Regular cardiac myocyte (primary cell): ENCODE measurements around the gene TSPAN3. TPM values are rescaled to one million over a fixed set of nuclear protein-coding genes. Genes with fewer than 3 reads are reported as not detected.

Source experiments
- total RNA-seq: library from RNA; depleted of rRNA; stranded (reverse); fragments of >200 nt; gene quantifications from 2 replicates; pipeline ENCODE4 v1.2.3, GENCODE V29; 2014

Gene TSPAN3
- 194 and 396 TPM in 2 replicates for total RNA-seq

DNA sequence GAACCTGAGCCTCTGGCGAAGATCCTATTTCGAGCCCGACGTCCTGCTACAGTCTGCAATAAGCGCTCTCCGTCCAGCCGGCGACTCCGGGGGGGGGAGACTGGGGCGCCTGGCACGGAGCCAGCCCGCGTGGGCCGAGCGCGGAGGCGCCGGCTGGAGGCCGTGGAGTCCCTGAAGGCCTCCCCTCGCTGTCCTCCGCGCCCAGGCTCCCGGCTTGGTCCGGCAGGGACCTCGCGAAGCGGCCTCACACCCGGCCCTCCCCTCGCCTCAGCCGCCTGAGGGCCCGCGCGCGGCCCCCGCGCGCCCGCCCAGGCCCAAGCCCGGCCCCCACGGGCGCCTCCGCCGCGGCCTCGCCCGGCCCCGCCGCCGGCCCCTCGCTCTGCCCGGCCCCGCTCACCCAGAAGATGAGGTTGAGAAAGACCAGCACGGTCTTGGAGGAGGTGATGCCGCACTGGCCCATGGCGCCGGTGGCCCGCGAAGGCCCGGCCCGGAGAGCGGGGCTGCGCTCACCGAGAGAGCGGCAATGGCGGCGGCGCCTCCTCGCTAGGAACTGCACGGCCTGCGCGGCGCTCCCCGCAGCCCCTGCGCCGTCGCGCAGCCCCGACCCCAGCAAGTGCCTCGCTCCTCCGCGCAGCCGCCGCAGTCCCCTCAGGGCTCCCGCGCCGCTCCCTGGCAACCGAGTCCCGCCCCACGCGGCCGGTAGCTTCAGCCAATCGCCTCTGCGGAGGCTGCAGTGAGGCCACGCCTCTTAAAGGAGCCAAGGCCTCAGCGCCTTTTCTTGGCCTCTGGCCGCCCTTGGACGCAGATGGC is at the start of gene TSPAN3:
Gene TSPAN3, minus strand, starts transcription at position 615 of the 810 bp plus-strand sequence. Its CDS starts 155 bp downstream, at position 460.

DNA sequence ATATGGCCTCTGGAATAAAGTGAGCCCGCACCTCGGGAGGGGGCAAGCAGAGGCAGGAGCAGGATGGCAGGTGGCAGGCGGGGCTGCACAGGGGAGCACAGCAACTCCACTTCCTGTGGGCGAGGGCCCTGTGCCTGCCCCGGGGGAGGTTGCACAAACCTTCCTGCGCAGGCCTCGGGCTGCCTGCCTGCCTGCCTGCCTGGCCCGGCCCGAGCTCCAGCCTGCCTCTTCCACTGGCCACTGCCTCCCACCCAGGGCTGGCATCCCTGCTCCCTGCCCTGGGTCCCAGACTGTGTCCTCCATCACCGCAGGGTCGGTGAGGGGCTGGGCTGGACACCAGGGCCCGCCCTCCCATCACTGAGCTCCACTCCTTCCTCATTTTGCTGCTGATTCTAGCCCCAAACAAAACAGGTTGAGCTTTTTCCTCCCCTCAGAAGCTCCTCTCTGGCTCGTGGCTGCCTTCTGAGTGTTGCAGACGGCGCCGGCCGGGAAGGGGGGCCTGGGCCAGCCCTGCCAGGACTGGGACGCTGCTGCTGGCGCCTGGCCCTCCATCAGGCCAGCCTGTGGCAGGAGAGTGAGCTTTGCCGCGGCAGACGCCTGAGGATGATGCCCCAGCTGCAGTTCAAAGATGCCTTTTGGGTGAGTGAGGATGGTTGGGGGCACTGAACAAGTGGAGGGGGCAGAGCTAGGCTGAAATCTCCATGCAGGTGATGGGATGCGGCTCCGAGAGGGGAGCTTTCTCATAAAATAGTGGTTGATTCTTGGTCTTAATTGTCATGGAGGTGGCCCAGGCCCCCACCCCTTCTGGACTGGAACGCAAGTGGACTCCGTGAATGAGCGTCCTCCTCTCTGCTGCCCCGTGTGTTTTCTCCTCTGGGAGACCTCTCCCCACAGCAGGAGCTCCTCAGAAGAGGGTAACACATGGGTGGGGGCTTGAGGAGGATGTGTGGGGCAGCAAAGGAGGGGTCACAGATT is 75.7 kb downstream of the TSPAN3 start, which contains the start of gene PSTPIP1:
Gene PSTPIP1, plus strand, starts transcription at position 156 of the 975 bp plus-strand sequence. Its CDS starts 448 bp downstream, at position 604.

Other genes with a start within 250 kb of the TSPAN3 start
- 5.4 and 13.2 TPM in 2 replicates for gene SCAPER, start 165.8 kb downstream of the TSPAN3 start, total RNA-seq
- gene RCN2, start 139.4 kb downstream of the TSPAN3 start, total RNA-seq: 42.9 and 61.4 TPM in 2 replicates
- 0.56 and 1.3 TPM in 2 replicates for gene PSTPIP1, start 76.0 kb downstream of the TSPAN3 start, total RNA-seq